ENCODE data around the gene NEU2. TPM values are rescaled to one million over a fixed set of nuclear protein-coding genes. Genes with fewer than 3 reads are reported as not detected.

Gene NEU2
- total RNA-seq, 5 donors from 2014 or later (not counting 1 experiment from before 2014, with no cell fraction given) = not detected

- Histone ChIP-seq H3K9me3 (no peaks in the 10 kb centered on the region), H3K4me3 (ENCODE audit: control insufficient read depth in 1 of 2, extremely low read depth in 1 of 2, low read length in 1 of 2) (no peak overlapping the region), H3K4me1 (ENCODE audit: control insufficient read depth in 1 of 2, extremely low read depth in 1 of 2, insufficient read depth in 2 of 2, low read length in 2 of 2) (peaks cover 0 to 30% of the 10 kb centered on the region in 2 experiments), H3K36me3 (ENCODE audit: control insufficient read depth in 2 of 2, extremely low read depth in 1 of 2, insufficient read depth in 1 of 2, low read length in 1 of 2) (no peaks in the 10 kb centered on the region), H3K27ac (ENCODE audit: low read length) (no peak overlapping the region), H3K27me3 (replicated peaks in 1 of 2; ENCODE audit: control insufficient read depth in 2 of 2, extremely low read depth in 1 of 2, insufficient read depth in 2 of 2, low read length in 1 of 2) (peaks cover 0 to 4% of the 10 kb centered on the region in 2 experiments)
- H3K9me3 Mint-ChIP-seq = no peaks in the 10 kb centered on the region
- ChIA-PET CTCF (interaction anchor here (0.6 to 1.6 kb wide), 15 partner anchors 16 to 488 kb away, joined by 3 to 8 read pairs (median 3); partner anchors contain the start of gene ATG16L1 (in 1 of the 2)), POLR2A (interaction anchor here in 1 of 2 donors (0.6 kb wide), 1 partner anchor 1830 kb away, joined by 5 read pairs; no protein-coding TSS in a partner anchor)
- DNase-seq (peak in 31 of 35 experiments; percentile 35 to 82 (median 57)), ATAC-seq (replicated peaks in 1 of 4) (peak; percentile 70 to 79 (median 78))
- 25% methylated on average over 19 of the region's 22 CpGs for WGBS (ENCODE audit: insufficient coverage)
- no peaks in the 10 kb centered on the region for H3K36me3 Mint-ChIP-seq
- H3K4me3 Mint-ChIP-seq = peak overlapping the region in 1 of 3 donors; percentile 15
- H3K4me1 Mint-ChIP-seq = peaks cover 13 to 24% (median 20%) of the 10 kb centered on the region in 3 donors
- H3K27me3 Mint-ChIP-seq = no peaks in the 10 kb centered on the region
- peak overlapping the region in 1 of 2 donors; percentile 21 for H3K27ac Mint-ChIP-seq
Observed at GRCh38 chr2:233053928-233054784, 21.7 kb downstream of the NEU2 start.

- H3K4me3 Mint-ChIP-seq = no peak overlapping the region
- Histone ChIP-seq H3K9me3 (no peaks in the 10 kb centered on the region), H3K27me3 (replicated peaks in 1 of 2; ENCODE audit: control insufficient read depth in 2 of 2, extremely low read depth in 1 of 2, insufficient read depth in 2 of 2, low read length in 1 of 2) (peaks cover 0 to 4% of the 10 kb centered on the region in 2 experiments), H3K4me3 (ENCODE audit: control insufficient read depth in 1 of 2, extremely low read depth in 1 of 2, low read length in 1 of 2) (no peak overlapping the region), H3K27ac (ENCODE audit: low read length) (no peak overlapping the region), H3K4me1 (ENCODE audit: control insufficient read depth in 1 of 2, extremely low read depth in 1 of 2, insufficient read depth in 2 of 2, low read length in 2 of 2) (peaks cover 0 to 32% of the 10 kb centered on the region in 2 experiments), H3K36me3 (ENCODE audit: control insufficient read depth in 2 of 2, extremely low read depth in 1 of 2, insufficient read depth in 1 of 2, low read length in 1 of 2) (no peaks in the 10 kb centered on the region)
- H3K27ac Mint-ChIP-seq = no peak overlapping the region
- DNase-seq = no peak
- H3K9me3 Mint-ChIP-seq = no peaks in the 10 kb centered on the region
- H3K4me1 Mint-ChIP-seq = peaks cover 20 to 27% (median 22%) of the 10 kb centered on the region in 3 donors
- ChIA-PET POLR2A (no interaction called here), CTCF (interaction anchor here (0.6 to 0.9 kb wide), 3 partner anchors 10 to 27 kb away, joined by 3 to 4 read pairs (median 4); no protein-coding TSS in a partner anchor)
- no peak for ATAC-seq (replicated peaks in 1 of 4)
- no peaks in the 10 kb centered on the region for H3K36me3 Mint-ChIP-seq
- no peaks in the 10 kb centered on the region for H3K27me3 Mint-ChIP-seq
- 100% methylated on average over 2 of the region's 2 CpGs for WGBS (ENCODE audit: insufficient coverage)
Observed at GRCh38 chr2:233055362-233055761, 22.9 kb downstream of the NEU2 start.

GRCh38 chr2:233056961-233057605 lies 24.6 kb downstream of the NEU2 start:
- Mint-ChIP-seq H3K27ac (no peak overlapping the region), H3K27me3 (no peaks in the 10 kb centered on the region), H3K36me3 (no peaks in the 10 kb centered on the region), H3K9me3 (no peaks in the 10 kb centered on the region), H3K4me3 (no peak overlapping the region), H3K4me1 (peaks cover 21 to 27% (median 25%) of the 10 kb centered on the region in 3 donors)
- ATAC-seq (replicated peaks in 1 of 4) (no peak), DNase-seq (no peak)
- ChIA-PET POLR2A (no interaction called here), CTCF (interaction anchor here in 1 of 2 donors (0.7 kb wide), 1 partner anchor 44 kb away, joined by 5 read pairs; no protein-coding TSS in a partner anchor)
- no peak overlapping the region for H3K27ac ChIP-seq (ENCODE audit: low read length)
- H3K4me3 ChIP-seq (ENCODE audit: control insufficient read depth in 1 of 2, extremely low read depth in 1 of 2, low read length in 1 of 2) = no peak overlapping the region
- no peaks in the 10 kb centered on the region for H3K36me3 ChIP-seq (ENCODE audit: control insufficient read depth in 2 of 2, extremely low read depth in 1 of 2, insufficient read depth in 1 of 2, low read length in 1 of 2)
- 90% methylated on average over 5 of the region's 6 CpGs for WGBS (ENCODE audit: insufficient coverage)
- no peaks in the 10 kb centered on the region for H3K9me3 ChIP-seq
- H3K27me3 ChIP-seq (replicated peaks in 1 of 2; ENCODE audit: control insufficient read depth in 2 of 2, extremely low read depth in 1 of 2, insufficient read depth in 2 of 2, low read length in 1 of 2) = peaks cover 0 to 4% of the 10 kb centered on the region in 2 experiments
- H3K4me1 ChIP-seq (ENCODE audit: control insufficient read depth in 1 of 2, extremely low read depth in 1 of 2, insufficient read depth in 2 of 2, low read length in 2 of 2) = peaks cover 0 to 47% of the 10 kb centered on the region in 2 experiments

GRCh38 chr2:233058717-233059546 lies 26.5 kb downstream of the NEU2 start:
- Mint-ChIP-seq H3K36me3 (no peaks in the 10 kb centered on the region), H3K9me3 (no peaks in the 10 kb centered on the region), H3K4me3 (peak overlapping the region; percentile 39 to 62 (median 60)), H3K27me3 (no peaks in the 10 kb centered on the region), H3K27ac (peak overlapping the region; percentile 94 to 96), H3K4me1 (peaks cover 36 to 41% (median 41%) of the 10 kb centered on the region in 3 donors)
- POLR2A ChIA-PET = interaction anchor here in 1 of 2 donors (0.6 kb wide), 1 partner anchor 29 kb away, joined by 4 read pairs; no protein-coding TSS in a partner anchor
- Histone ChIP-seq H3K4me1 (ENCODE audit: control insufficient read depth in 1 of 2, extremely low read depth in 1 of 2, insufficient read depth in 2 of 2, low read length in 2 of 2) (peaks cover 13 to 61% of the 10 kb centered on the region in 2 experiments), H3K27me3 (replicated peaks in 1 of 2; ENCODE audit: control insufficient read depth in 2 of 2, extremely low read depth in 1 of 2, insufficient read depth in 2 of 2, low read length in 1 of 2) (peaks cover 0 to 2% of the 10 kb centered on the region in 2 experiments), H3K36me3 (ENCODE audit: control insufficient read depth in 2 of 2, extremely low read depth in 1 of 2, insufficient read depth in 1 of 2, low read length in 1 of 2) (peaks cover 0 to 2% of the 10 kb centered on the region in 2 donors), H3K27ac (ENCODE audit: low read length) (peak overlapping the region; percentile 98), H3K4me3 (ENCODE audit: control insufficient read depth in 1 of 2, extremely low read depth in 1 of 2, low read length in 1 of 2) (peak overlapping the region in 1 of 2 donors; percentile 99), H3K9me3 (no peaks in the 10 kb centered on the region)
- CTCF ChIA-PET = interaction anchor here in 1 of 2 donors (0.6 to 1.5 kb wide), 2 partner anchors 23 to 283 kb away, joined by 3 to 5 read pairs; no protein-coding TSS in a partner anchor
- WGBS (ENCODE audit: insufficient coverage) = 96% methylated on average over 20 of the region's 24 CpGs
- DNase-seq = no peak
- no peak for ATAC-seq (replicated peaks in 1 of 4)

GRCh38 chr2:233059547-233059796 lies 27.0 kb downstream of the NEU2 start:
- H3K9me3 Mint-ChIP-seq = no peaks in the 10 kb centered on the region

More at GRCh38 chr2:233059547-233059796, 27.0 kb downstream of the NEU2 start:
- Mint-ChIP-seq H3K4me3 (peak overlapping the region; percentile 95 to 97 (median 95)), H3K4me1 (peaks cover 36 to 41% (median 41%) of the 10 kb centered on the region in 3 donors), H3K27ac (peak overlapping the region; percentile 94 to 96), H3K36me3 (no peaks in the 10 kb centered on the region), H3K27me3 (no peaks in the 10 kb centered on the region)
- Histone ChIP-seq H3K4me3 (ENCODE audit: control insufficient read depth in 1 of 2, extremely low read depth in 1 of 2, low read length in 1 of 2) (peak overlapping the region; percentile 99), H3K27me3 (replicated peaks in 1 of 2; ENCODE audit: control insufficient read depth in 2 of 2, extremely low read depth in 1 of 2, insufficient read depth in 2 of 2, low read length in 1 of 2) (no peaks in the 10 kb centered on the region), H3K9me3 (no peaks in the 10 kb centered on the region), H3K27ac (ENCODE audit: low read length) (peak overlapping the region; percentile 98), H3K36me3 (ENCODE audit: control insufficient read depth in 2 of 2, extremely low read depth in 1 of 2, insufficient read depth in 1 of 2, low read length in 1 of 2) (peaks cover 0 to 7% of the 10 kb centered on the region in 2 donors), H3K4me1 (ENCODE audit: control insufficient read depth in 1 of 2, extremely low read depth in 1 of 2, insufficient read depth in 2 of 2, low read length in 2 of 2) (peaks cover 18 to 61% of the 10 kb centered on the region in 2 experiments)
- CTCF ChIA-PET = interaction anchor here in 1 of 2 donors (0.6 to 2.0 kb wide), 4 partner anchors 23 to 283 kb away, joined by 3 to 8 read pairs (median 4); no protein-coding TSS in a partner anchor
- ATAC-seq (replicated peaks in 1 of 4) (no peak), DNase-seq (no peak)
- POLR2A ChIA-PET = interaction anchor here in 1 of 2 donors (0.6 kb wide), 2 partner anchors 28 to 169 kb away, joined by 4 to 10 read pairs; no protein-coding TSS in a partner anchor
- WGBS (ENCODE audit: insufficient coverage) = no CpG with 5 or more reads among the region's 7 CpGs
